Measurements from ENCODE around the gene EIF4E. TPM values are rescaled to one million over a fixed set of nuclear protein-coding genes. Genes with fewer than 3 reads are reported as not detected.
"Not testable (repeated sequence)": the region's sequence is repeated elsewhere in the genome, so short reads cannot be mapped to it uniquely, and the experiment has no call there.

EIF4E gene
- total RNA-seq, 3 donors from 2014 or later, result 69.0 to 97.2 (median 93.7) TPM

- Histone ChIP-seq H3K27me3 (no peaks in the 10 kb centered on the region), H3K9me3 (no peaks in the 10 kb centered on the region), H3K27ac (no peak overlapping the region), H3K4me3 (no peak overlapping the region), H3K36me3 (no peaks in the 10 kb centered on the region), H3K4me1 (no peaks in the 10 kb centered on the region)
- intact Hi-C loops (cut with DNase I; ENCODE audit: low total_unique reads), result no loop called here
- TF ChIP-seq CTCF (IDR thresholded peaks at IDR 0.05) (no peak), POLR2AphosphoS5 (IDR thresholded peaks at IDR 0.05) (no peak), POLR2A (IDR thresholded peaks at IDR 0.05) (no peak)
- no peak for DNase-seq (ENCODE audit: low spot score in 2 of 2)
Observed at GRCh38 chr4:98932539-98932938, 3.6 kb upstream of the EIF4E start.

GRCh38 chr4:98930311-98930865 lies 1.5 kb upstream of the EIF4E start:
- Histone ChIP-seq H3K36me3 (no peaks in the 10 kb centered on the region), H3K9me3 (no peaks in the 10 kb centered on the region), H3K4me3 (peak overlapping the region in 2 of 3 donors; percentile 89 to 99), H3K27me3 (no peaks in the 10 kb centered on the region), H3K4me1 (no peaks in the 10 kb centered on the region), H3K27ac (peak overlapping the region; percentile 96 to 98)
- no peak for DNase-seq (ENCODE audit: low spot score in 2 of 2)
- TF ChIP-seq CTCF (IDR thresholded peaks at IDR 0.05), result no peak
- TF ChIP-seq POLR2A (IDR thresholded peaks at IDR 0.05), result no peak
- no peak for TF ChIP-seq POLR2AphosphoS5 (IDR thresholded peaks at IDR 0.05)
- intact Hi-C loops (cut with DNase I; ENCODE audit: low total_unique reads), result no loop called here

GRCh38 chr4:98929341-98930267 lies 671 bp upstream of the EIF4E start:
- intact Hi-C loops (cut with DNase I; ENCODE audit: low total_unique reads), result no loop called here
- peak overlapping the region; percentile 96 to 98 for H3K27ac ChIP-seq
- no peaks in the 10 kb centered on the region for H3K36me3 ChIP-seq
- H3K4me3 ChIP-seq, result peak overlapping the region; percentile 67 to 99 (median 89)
- no peaks in the 10 kb centered on the region for H3K27me3 ChIP-seq
- TF ChIP-seq POLR2AphosphoS5 (IDR thresholded peaks at IDR 0.05) (peak; percentile 13 to 67 (median 65)), CTCF (IDR thresholded peaks at IDR 0.05) (peak in 2 of 3 donors; percentile 49 to 62), POLR2A (IDR thresholded peaks at IDR 0.05) (no peak)
- no peaks in the 10 kb centered on the region for H3K9me3 ChIP-seq
- H3K4me1 ChIP-seq, result no peaks in the 10 kb centered on the region
- peak; percentile 54 to 58 for DNase-seq (ENCODE audit: low spot score in 2 of 2)

GRCh38 chr4:98928131-98928504 lies 815 bp downstream of the EIF4E start:
- intact Hi-C loops (cut with DNase I; ENCODE audit: low total_unique reads), result no loop called here

GRCh38 chr4:98926257-98926656 lies 2.7 kb downstream of the EIF4E start:
- H3K9me3 ChIP-seq; H3K4me1 ChIP-seq; H3K36me3 ChIP-seq; H3K27ac ChIP-seq; H3K4me3 ChIP-seq; DNase-seq (ENCODE audit: low spot score in 2 of 2); intact Hi-C loops (cut with DNase I; ENCODE audit: low total_unique reads); H3K27me3 ChIP-seq: not testable (repeated sequence)

More at GRCh38 chr4:98928131-98928504, 815 bp downstream of the EIF4E start:
- H3K36me3 ChIP-seq, result no peaks in the 10 kb centered on the region
- peak overlapping the region; percentile 96 to 98 for H3K27ac ChIP-seq
- no peaks in the 10 kb centered on the region for H3K4me1 ChIP-seq
- peak; percentile 56 to 58 for DNase-seq (ENCODE audit: low spot score in 2 of 2)
- H3K9me3 ChIP-seq, result no peaks in the 10 kb centered on the region
- no peak for TF ChIP-seq POLR2A (IDR thresholded peaks at IDR 0.05)
- no peak for TF ChIP-seq CTCF (IDR thresholded peaks at IDR 0.05)
- TF ChIP-seq POLR2AphosphoS5 (IDR thresholded peaks at IDR 0.05), result no peak
- H3K4me3 ChIP-seq, result peak overlapping the region; percentile 67 to 99 (median 89)
- no peaks in the 10 kb centered on the region for H3K27me3 ChIP-seq
